GM19372 (cell line): ENCODE results near the gene ZNF415.
"Not testable (repeated sequence)": the region's sequence is repeated elsewhere in the genome, so short reads cannot be mapped to it uniquely, and the experiment has no call there.

Experiments
- ATAC-seq: cut with Tn5 transposase; IDR thresholded peaks from one replicate; pipeline ENCODE4 v1.9.1; 2021; ENCODE audit warnings: mild to moderate bottlenecking, low read depth, moderate library complexity; ENCODE audit not compliant: unreplicated experiment

ZNF415 gene

DNA sequence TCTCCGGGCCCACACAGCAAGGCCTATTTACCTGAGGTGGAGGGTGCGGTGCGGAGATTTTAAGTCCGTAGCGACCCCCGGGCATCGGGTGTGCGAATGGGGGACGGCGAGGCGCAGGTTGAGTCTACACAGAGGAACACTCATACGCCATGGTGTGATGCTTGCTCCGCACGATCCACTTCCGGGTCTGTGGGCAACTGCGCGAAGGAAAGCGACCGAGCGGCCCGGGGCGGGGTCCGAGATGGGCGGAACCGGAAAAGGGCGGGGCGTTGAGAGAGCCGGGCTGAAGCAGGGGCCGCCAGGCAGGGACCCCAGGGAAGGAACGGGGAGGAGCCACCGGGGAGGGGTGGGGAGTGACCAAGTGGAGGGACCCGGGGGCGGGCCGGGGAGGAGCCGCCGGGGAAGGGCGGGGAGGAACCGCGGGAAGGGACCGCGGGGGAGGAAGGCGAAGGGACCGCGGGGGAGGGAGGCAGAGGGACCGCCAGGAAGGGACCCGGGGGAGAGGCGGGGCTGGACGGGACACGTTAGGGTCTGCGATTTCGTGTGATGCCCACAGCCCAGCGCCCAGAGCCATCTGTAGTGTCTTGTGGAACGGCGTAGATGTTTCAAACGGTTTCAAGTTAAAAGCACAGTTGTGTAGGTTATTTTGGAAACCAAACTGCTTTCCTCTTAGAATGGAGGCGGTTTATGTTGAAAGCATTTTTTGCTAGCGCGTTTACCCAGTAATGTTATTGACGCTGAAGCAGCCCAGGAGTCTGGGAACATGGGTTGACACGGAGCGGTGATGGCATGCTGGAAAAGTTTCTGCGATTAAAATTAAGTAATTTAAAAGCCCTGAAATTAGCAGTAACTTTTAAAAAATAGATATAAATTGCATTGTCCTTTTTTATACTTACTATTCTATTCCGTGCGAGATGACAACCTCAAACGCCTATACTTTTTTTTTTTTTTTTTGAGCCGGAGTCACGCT, 29.2 kb downstream of the ZNF415 start, which contains the start of gene ZNF160:
Gene ZNF160 (minus strand): TSS at position 189 of the 970 bp plus-strand sequence. CDS start 17,146 bp downstream, outside the sequence.
- ATAC-seq: peak; percentile 96

DNA sequence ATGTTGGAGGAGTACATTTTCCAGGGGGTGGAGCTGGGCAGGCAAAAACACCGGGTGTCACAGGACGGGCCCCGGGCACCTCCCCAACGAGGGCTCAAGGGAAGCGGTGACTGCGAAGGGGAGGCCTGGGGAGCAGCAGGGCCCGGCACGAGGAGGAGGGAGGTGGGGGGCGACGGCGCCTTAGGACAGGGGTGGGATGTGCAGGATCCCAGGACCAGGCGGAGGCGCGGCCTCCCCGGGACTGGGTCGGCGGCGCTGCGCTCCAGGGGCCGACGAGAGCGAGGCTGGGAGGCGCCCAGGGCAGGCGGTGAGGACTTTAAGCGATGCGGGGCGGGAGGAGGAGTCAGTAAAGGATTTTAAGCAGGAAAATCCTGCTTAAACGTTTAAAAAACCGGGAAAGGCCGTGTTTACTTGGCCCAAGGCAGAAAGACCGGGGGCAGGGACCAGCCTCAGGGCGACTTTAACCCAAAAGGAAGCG, 29.9 kb downstream of the ZNF415 start:
- no peak for ATAC-seq

GRCh38 chr19:53102206-53102755, 30.4 kb downstream of the ZNF415 start:
- no peak for ATAC-seq

DNA sequence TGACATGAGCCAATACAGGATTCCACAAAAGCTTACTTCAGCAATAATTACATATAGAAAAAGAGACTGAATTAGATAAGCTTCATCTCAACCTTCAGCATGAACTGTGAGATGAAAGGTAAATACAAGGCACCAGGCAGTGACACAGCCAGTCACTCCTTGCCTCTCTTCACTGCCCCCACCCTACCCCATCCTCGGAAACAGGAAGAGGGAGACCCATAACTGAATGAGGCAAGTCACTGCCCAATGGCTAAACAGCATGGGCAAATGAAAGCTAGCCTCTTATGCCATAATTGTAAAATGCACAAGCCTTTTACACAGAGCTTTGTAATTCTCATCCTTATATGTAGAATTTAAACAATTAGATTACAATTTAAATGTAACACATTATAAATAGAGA, 31.2 kb downstream of the ZNF415 start:
- ATAC-seq: no peak

- ATAC-seq: not testable (repeated sequence)
Observed at GRCh38 chr19:53098570-53098969, 34.1 kb downstream of the ZNF415 start.

DNA sequence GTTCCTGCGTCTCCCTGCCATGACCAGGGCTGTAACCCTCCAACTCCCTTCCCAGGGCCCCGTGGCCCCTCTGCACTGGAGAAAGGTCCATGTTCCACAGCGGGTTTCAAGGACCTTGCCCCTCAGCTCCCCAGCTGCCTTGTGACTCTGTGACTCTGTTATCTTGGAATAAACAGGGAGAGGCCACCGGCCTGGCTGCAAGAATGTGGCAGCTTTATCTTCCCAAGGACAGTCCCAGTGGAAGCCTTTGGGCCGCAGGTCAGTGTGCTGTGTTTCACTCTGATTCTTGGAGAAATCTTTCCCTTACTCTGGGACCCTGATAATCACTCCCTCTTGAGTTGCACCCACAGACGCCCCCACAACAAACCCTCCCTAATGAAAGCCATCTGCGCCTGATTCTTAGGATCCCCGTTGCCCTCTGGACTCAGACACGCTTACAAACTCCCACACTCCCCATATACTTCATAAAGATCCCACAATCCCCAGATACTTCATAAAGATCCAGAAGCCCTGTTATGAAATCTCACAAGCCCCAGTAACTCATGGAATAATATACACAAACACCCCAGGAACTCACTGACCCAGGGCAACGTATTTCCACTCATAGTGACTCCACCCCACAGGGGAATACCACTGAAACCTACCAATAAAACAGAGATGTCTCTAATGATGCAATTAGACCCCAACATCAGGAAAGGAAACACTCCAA, 35.6 kb downstream of the ZNF415 start:
- ATAC-seq: not testable (repeated sequence)

GRCh38 chr19:53096579-53096978, 36.1 kb downstream of the ZNF415 start:
- not testable (repeated sequence) for ATAC-seq

- ATAC-seq: no peak
Observed at GRCh38 chr19:53094754-53095575, 37.7 kb downstream of the ZNF415 start.

DNA sequence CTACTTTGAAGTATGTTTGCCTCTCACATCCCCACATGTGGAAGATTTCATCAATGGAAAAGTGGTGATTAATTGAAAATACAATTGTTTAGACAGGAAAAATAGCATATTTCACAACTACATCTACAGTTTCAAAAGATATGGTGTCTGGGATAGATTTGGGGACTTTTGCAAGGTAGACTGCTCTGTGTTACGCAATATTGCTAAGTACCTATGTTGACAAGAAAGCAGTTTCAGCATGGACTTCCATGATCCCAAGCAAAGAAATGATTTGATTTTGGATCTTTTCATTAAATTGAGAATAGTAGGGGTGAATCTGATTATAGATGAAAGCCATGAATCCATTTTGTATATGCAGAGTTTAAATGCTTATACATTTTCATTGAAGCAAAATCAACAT, 40.0 kb downstream of the ZNF415 start:
- no peak for ATAC-seq

GRCh38 chr19:53091413-53092254, 41.1 kb downstream of the ZNF415 start:
- ATAC-seq: no peak

DNA sequence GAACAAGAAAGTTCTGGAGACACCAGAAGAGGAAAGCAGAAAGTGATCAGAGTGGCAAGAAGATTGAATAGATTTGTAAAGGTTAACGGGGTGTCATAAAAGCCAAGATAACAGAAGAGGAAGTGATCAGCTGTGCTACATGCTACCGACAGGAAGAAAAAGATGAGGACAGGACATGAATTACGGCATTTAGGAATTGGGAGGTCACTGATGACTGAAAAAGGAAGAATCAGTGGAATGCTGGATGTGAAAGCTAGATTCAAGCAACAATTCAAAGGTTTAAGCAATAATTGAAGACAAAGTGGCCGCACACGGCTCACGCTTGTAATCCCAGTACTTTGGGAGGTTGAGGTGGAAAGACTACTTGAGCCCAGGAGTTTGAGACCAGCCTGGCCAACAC, 44.6 kb downstream of the ZNF415 start:
- no peak for ATAC-seq

- no peak for ATAC-seq
Observed at GRCh38 chr19:53086949-53087348, 45.8 kb downstream of the ZNF415 start.

DNA sequence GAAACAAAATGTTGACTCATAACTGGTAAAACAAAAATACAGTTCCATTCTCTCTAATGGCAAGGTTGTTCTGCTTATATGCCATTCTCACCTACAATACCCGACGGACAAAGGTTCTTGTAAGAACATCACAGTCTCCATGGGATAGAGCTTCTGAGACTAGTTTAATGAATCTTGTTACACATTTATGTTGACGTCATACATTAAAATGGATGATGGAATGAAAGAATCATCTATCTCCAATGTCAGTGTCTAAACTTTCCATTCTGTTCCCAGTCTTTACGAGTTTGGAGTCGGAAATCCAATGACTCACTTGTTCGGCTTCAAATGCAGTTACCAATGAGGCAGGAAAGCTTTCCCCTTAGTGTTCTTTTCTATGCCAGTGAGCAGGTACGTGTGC, 47.2 kb downstream of the ZNF415 start:
- ATAC-seq: no peak

DNA sequence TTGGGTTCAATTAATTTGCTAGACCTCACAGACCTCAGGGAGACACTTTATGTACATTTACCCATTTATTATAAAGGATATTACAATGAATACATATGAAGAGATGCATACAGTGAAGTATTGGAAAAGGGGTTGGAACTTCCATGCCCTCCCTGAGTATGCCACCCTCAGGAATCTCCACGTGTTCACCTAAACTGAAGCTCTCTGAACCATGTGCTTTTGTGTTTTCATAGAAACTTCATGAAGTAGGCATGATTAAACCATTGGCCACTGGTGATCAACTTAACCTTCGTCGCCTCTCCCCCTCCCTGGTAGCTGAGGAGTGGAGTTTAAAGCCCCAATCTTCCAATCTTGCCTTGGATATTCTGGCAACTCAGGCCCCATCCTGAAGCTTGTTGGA, 49.8 kb downstream of the ZNF415 start:
- ATAC-seq: no peak

- no peak for ATAC-seq
Observed at GRCh38 chr19:53079313-53079924, 53.3 kb downstream of the ZNF415 start.

GRCh38 chr19:53078668-53079067, 54.0 kb downstream of the ZNF415 start:
- ATAC-seq: no peak

DNA sequence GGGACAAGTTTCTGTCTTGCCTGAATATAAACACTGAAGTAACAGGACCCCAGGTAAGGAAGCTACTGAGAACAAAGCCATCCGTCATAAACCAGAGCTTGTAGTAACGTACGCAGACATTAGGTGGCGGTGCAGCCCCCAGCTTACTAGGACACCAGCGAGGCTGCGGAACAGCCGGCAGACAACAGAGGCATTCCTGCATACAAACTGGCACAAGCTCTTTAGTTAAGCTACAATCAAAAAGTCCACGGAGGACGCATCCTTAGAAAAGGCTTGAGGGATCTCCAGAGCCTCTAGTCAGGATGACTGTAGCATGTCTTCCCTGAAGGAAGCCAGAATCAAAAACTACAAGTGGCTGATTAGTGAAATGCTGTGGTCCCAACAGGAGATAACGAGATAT, 55.7 kb downstream of the ZNF415 start:
- ATAC-seq: no peak

GRCh38 chr19:53068834-53069233, 63.9 kb downstream of the ZNF415 start:
- ATAC-seq: no peak

DNA sequence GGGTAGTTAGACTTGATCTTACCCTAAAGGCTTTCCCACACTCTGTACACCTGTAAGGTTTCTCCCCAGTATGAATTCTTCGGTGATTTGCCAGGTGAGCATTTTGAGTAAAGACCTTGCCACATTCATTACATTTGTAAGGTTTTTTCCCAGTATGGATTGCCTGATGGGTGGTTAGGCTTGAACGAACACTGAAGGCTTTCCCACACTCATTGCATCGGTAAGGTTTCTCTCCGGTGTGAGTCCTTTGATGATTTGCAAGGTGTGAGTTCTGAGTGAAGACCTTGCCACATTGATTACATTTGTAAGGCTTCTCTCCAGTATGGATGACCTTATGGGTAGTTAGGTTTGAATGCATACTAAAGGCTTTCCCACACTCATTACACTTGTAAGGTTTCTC, 64.5 kb downstream of the ZNF415 start:
- no peak for ATAC-seq
